Small intestine (tissue), 7 donors: ENCODE results near the gene ART5. TPM values are rescaled to one million over a fixed set of nuclear protein-coding genes. Genes with fewer than 3 reads are reported as not detected.
A peak's percentile ranks its signal among the peaks of the same experiment; 100 is the strongest.
"Not testable (repeated sequence)": the region's sequence is repeated elsewhere in the genome, so short reads cannot be mapped to it uniquely, and the experiment has no call there.

Experiments used
- DNase-seq, 2 donors: peaks; one replicate each; pipeline versions ENCODE4 v3.0.0 to v3.0.0-alpha.2; 2013
- FAIRE-seq: peaks from 2 replicates; lab custom pipeline; 2012; peaks lifted over from hg19 to GRCh38; lab: Jason Lieb, UNC
- H3K27ac ChIP-seq, 3 donors: one replicate each; pipeline ENCODE4 v1.5.1; 2013; ENCODE audit warnings: low read length in 2 of 3, mild to moderate bottlenecking in 2 of 3, control low read depth in 1 of 3, inconsistent platforms in 1 of 3, low read depth in 1 of 3, moderate library complexity in 1 of 3
- H3K27me3 ChIP-seq, 3 donors: one replicate each; pipeline ENCODE4 v1.6.1; 2013; ENCODE audit warnings: low read length in 3 of 3, inconsistent platforms in 1 of 3; ENCODE audit not compliant: control insufficient read depth in 3 of 3, insufficient read depth in 3 of 3
- H3K36me3 ChIP-seq, 3 donors: one replicate each; pipeline ENCODE4 v1.6.1; 2013; ENCODE audit warnings: low read length in 3 of 3, inconsistent platforms in 1 of 3, low read depth in 1 of 3, mild to moderate bottlenecking in 1 of 3, moderate library complexity in 1 of 3; ENCODE audit not compliant: control insufficient read depth in 3 of 3, insufficient read depth in 2 of 3
- H3K4me1 ChIP-seq, 3 donors: one replicate each; pipeline ENCODE4 v1.6.1; 2013; ENCODE audit warnings: low read length in 2 of 3, inconsistent platforms in 1 of 3, low read depth in 1 of 3, mild to moderate bottlenecking in 1 of 3, moderate library complexity in 1 of 3; ENCODE audit not compliant: control insufficient read depth in 3 of 3, insufficient read depth in 2 of 3
- H3K4me3 ChIP-seq, 3 donors: one replicate each; pipeline ENCODE4 v1.5.1; 2013; ENCODE audit warnings: low read length in 3 of 3, control low read depth in 1 of 3, inconsistent platforms in 1 of 3, low read depth in 1 of 3, mild to moderate bottlenecking in 1 of 3, moderate library complexity in 1 of 3
- H3K9me3 ChIP-seq, 2 donors: one replicate each; pipeline ENCODE4 v1.6.1; 2013; ENCODE audit warnings: low read depth in 1 of 2, low read length in 1 of 2; ENCODE audit not compliant: control insufficient read depth in 2 of 2, insufficient read depth in 1 of 2
- WGBS, 3 donors: extraction: QIAGEN DNeasy Blood & Tissue Kit; methylation state at CpG; one replicate each; pipeline ENCODE4 v1.1.7; 2013; 5-methylcytosine and 5-hydroxymethylcytosine counted together
- polyA plus RNA-seq, 4 donors: library from polyadenylated mRNA; stranded (reverse) in 3 of 4; unstranded in 1 of 4; fragments of 200-250 nt in 3 of 4; fragments of 120-200 nt in 1 of 4; gene quantifications; one replicate each; pipeline versions ENCODE4 v1.2.1 to v1.2.3, GENCODE V29; 2013
- donor health status: healthy with polysubstance abuse.
- donor health status: control.
- donor health status: control.
- donor health status: Bipolar disorder and iron deficiency.
- donor health status: healthy.

ART5 gene
- polyA plus RNA-seq, 4 donors, result 0.09 to 0.25 TPM; not detected in 2

- peak in 1 of 2 donors; percentile 20 for DNase-seq
- not testable (repeated sequence) for H3K4me1 ChIP-seq, FAIRE-seq, H3K36me3 ChIP-seq, H3K4me3 ChIP-seq, H3K27ac ChIP-seq, H3K9me3 ChIP-seq, H3K27me3 ChIP-seq
- 62 to 100% (median 69%) methylated on average over 1 to 2 of the region's 2 CpGs for WGBS, 3 donors
These were observed 51.6 kb downstream of the ART5 start for GRCh38 chr11:3590193-3590592.

DNA sequence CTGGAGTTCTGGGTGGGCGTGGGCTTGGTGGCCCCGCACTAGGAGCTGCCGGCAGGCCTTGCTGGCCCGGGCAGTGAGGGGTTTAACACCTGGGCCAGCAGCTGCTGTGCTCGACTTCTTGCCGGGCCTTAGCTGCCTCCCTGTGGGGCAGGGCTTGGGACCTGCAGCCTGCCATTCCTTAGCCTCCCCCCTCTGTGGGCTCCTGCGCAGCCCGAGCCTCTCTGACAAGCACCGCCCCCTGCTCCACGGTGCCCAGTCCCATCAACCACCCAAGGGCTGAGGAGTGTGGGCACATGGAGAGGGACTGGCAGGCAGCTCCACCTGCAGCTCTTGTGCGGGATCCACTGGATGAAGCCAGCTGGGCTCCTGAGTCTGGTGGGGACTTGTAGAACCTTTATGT lies 53.0 kb downstream of the ART5 start:
- DNase-seq, H3K9me3 ChIP-seq, FAIRE-seq, H3K36me3 ChIP-seq, H3K27ac ChIP-seq, H3K27me3 ChIP-seq, H3K4me1 ChIP-seq, H3K4me3 ChIP-seq: not testable (repeated sequence)
- WGBS, 3 donors, result 84 to 94% (median 92%) methylated on average over 5 to 11 of the region's 11 CpGs

Other genes with a start within 250 kb of the ART5 start
- gene ART1, start 3.1 kb upstream of the ART5 start, polyA plus RNA-seq, result under 1 TPM in 1 of 4 donors, not detected in 3; 0.04 TPM
- gene CHRNA10, start 29.4 kb upstream of the ART5 start, polyA plus RNA-seq, result 1 to 10 TPM; 1.0 to 2.7 (median 1.7) TPM
- 10 to 100 TPM; 14.1 to 53.1 (median 24.4) TPM for gene NUP98, start 155.6 kb upstream of the ART5 start, polyA plus RNA-seq
- 100 to 1,000 TPM in 1 of 4 donors, 10 to 100 TPM in 3; 18.9 to 106 (median 24.1) TPM for gene PGAP2, start 166.6 kb upstream of the ART5 start, polyA plus RNA-seq
- 100 to 1,000 TPM in 1 of 4 donors, 10 to 100 TPM in 3; 45.5 to 114 (median 74.3) TPM for gene RHOG, start 199.0 kb upstream of the ART5 start, polyA plus RNA-seq
- 10 to 100 TPM in 2 of 4 donors, 1 to 10 TPM in 2; 5.6 to 27.9 (median 11.7) TPM for gene STIM1, start 213.7 kb upstream of the ART5 start, polyA plus RNA-seq